ENCODE data around the gene NKX6-1.

Gene NKX6-1

DNA sequence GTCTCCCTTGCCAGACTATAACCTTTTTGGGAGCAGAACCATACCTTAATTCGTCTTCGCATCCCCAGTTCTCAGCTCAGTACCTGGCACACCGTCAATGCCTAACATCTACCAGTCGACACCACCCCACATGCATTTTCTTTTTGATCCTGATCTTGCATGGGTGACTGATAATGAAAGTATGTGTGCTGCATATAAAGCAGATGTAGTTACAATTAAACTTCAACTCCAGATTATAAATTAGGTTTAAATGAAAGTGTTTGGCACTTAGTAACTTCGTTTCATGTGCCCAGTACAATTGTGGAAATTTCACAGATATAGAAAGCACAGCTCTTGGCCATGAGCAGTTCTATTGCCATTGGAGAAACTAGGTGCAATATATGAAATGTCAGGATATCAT, 8.8 kb upstream of the NKX6-1 start:
- in situ Hi-C loops (cut with MboI; ENCODE audit: low pct_unique_long_range_greater_than_20kb, low sequenced_read_pairs, unreplicated experiment): no loop called here
- DNase-seq (ENCODE audit: low spot score): no peak
- TF ChIP-seq, protein P1, sequence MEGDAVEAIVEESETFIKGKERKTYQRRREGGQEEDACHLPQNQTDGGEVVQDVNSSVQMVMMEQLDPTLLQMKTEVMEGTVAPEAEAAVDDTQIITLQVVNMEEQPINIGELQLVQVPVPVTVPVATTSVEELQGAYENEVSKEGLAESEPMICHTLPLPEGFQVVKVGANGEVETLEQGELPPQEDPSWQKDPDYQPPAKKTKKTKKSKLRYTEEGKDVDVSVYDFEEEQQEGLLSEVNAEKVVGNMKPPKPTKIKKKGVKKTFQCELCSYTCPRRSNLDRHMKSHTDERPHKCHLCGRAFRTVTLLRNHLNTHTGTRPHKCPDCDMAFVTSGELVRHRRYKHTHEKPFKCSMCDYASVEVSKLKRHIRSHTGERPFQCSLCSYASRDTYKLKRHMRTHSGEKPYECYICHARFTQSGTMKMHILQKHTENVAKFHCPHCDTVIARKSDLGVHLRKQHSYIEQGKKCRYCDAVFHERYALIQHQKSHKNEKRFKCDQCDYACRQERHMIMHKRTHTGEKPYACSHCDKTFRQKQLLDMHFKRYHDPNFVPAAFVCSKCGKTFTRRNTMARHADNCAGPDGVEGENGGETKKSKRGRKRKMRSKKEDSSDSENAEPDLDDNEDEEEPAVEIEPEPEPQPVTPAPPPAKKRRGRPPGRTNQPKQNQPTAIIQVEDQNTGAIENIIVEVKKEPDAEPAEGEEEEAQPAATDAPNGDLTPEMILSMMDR (IDR thresholded peaks at IDR 0.05; ENCODE audit: extremely low read depth, insufficient read depth, missing control alignments): no peak

DNA sequence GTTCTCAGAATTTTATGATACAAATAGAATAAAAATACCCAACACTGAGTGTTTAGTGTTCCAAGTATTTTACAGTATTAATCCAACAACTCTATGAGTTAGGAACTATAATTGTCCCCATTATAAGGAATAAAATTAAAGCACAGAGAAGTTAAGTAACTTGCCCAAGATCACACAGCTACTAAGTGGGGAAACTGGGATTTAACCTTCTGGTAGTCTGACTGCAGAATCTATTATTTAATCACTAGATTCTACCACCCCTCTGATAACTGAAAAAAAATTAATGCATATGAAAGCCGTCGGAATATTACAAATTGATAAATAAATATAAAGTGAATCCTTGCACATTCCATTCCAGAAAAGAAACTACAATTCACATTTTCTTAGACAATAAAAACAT, 5.7 kb upstream of the NKX6-1 start:
- TF ChIP-seq, protein P1 (IDR thresholded peaks at IDR 0.05; ENCODE audit: extremely low read depth, insufficient read depth, missing control alignments): no peak
- in situ Hi-C loops (cut with MboI; ENCODE audit: low pct_unique_long_range_greater_than_20kb, low sequenced_read_pairs, unreplicated experiment): no loop called here
- DNase-seq (ENCODE audit: low spot score): no peak

GRCh38 chr4:84503495-84504437, 4.7 kb upstream of the NKX6-1 start:
- TF ChIP-seq, protein P1 (IDR thresholded peaks at IDR 0.05; ENCODE audit: extremely low read depth, insufficient read depth, missing control alignments): peak; percentile 60
- in situ Hi-C loops (cut with MboI; ENCODE audit: low pct_unique_long_range_greater_than_20kb, low sequenced_read_pairs, unreplicated experiment): no loop called here
- DNase-seq (ENCODE audit: low spot score): peak; percentile 66

DNA sequence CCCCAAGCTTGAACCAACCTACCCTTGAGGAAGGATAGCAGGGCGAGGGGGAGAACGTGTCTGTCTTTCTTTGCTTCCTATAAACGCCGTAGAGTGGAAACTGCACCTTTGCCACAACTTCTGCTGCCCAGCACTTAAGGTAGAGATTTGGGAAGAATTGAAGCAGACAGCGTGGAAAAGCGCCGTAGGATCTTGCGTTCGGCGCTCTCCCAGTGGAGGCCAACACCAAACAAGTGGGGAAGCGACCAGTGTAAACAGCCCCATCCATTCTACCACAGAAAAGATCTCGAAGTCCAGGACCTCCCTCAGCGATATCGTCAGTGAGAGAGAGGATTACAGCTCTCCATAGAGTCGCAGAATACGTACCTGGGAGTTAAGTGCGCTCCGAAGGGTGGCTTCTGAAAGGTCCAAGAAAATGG, 3.9 kb upstream of the NKX6-1 start:
- in situ Hi-C loops (cut with MboI; ENCODE audit: low pct_unique_long_range_greater_than_20kb, low sequenced_read_pairs, unreplicated experiment): no loop called here

DNA sequence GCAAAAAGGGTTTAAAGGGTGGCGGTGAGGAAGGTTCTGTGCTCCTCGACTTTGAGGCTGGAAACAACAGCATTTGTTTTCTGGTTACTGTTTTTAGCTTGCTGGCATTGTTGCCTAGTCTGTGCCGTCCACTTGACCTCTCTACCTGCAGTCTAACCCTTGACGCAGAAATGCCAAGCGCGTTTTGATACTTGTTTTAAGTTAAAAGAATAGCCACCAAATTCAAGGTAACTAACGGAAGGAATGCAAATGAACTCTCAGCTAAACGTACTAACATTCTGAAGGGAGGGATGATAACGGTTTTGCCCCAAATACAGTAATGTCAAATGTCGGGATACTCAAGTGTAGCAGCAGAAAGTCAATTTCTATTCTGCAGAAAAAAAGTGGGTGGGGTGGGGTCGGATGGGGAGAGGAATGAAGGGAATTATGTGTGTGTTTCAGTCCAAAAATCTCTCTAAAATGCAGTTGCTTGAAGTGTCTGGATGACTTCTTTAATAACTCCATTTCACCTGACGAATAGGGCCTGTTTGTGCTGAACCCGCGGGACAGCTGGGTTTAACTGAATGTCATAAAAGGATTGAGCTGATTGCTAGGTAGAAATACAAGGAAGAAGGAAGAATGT, 3.4 kb upstream of the NKX6-1 start:
- in situ Hi-C loops (cut with MboI; ENCODE audit: low pct_unique_long_range_greater_than_20kb, low sequenced_read_pairs, unreplicated experiment): no loop called here
- DNase-seq (ENCODE audit: low spot score): peak; percentile 5
- TF ChIP-seq, protein P1 (IDR thresholded peaks at IDR 0.05; ENCODE audit: extremely low read depth, insufficient read depth, missing control alignments): no peak

More for the DNA sequence above, 3.9 kb upstream of the NKX6-1 start:
- peak; percentile 6 for DNase-seq (ENCODE audit: low spot score)
- TF ChIP-seq, protein P1 (IDR thresholded peaks at IDR 0.05; ENCODE audit: extremely low read depth, insufficient read depth, missing control alignments): no peak

DNA sequence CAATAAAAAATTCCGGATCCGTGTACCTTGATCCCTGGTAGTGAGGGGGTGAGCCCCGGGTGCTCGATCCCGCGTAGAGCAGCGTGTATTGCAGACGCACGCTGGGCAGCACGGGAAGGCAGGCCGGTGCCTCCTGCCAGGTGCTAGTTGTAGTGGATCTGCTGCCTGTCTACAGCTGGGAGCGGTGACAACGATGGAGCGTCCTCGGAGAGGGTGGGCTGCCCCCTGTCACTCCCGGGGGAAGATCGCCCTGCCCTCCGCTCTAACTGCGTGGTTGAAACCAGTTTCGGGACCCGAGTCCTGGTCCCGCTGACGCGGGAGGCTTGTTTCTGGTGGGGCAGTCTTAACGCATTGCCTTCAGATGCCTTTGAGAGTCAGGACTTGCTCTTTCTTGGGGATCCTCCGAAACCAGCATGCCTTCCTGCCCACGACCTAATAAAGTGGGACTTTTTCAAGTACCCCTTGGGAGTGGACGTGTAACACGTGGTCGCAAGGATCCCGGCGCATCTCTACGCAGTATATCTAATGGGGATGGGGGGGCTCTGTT, 2.7 kb upstream of the NKX6-1 start:
- peak; percentile 3 for DNase-seq (ENCODE audit: low spot score)
- in situ Hi-C loops (cut with MboI; ENCODE audit: low pct_unique_long_range_greater_than_20kb, low sequenced_read_pairs, unreplicated experiment): no loop called here
- TF ChIP-seq, protein P1 (IDR thresholded peaks at IDR 0.05; ENCODE audit: extremely low read depth, insufficient read depth, missing control alignments): no peak

All from GM13977 (cell line).